Stimulated activated CD4-positive, alpha-beta T cell treated with anti-CD3 and anti-CD28 coated beads, Interleukin-2, amount 100 ng/mL, for 24 hours (primary cell): ENCODE results near the gene WHRN.

Source experiments
- DNase-seq, 2 donors: peaks; one replicate each; pipeline ENCODE4 v3.0.0-alpha.2; 2020

Gene WHRN

GRCh38 chr9:114394523-114395333, 110.5 kb downstream of the WHRN start:
- DNase-seq, result no peak

DNA sequence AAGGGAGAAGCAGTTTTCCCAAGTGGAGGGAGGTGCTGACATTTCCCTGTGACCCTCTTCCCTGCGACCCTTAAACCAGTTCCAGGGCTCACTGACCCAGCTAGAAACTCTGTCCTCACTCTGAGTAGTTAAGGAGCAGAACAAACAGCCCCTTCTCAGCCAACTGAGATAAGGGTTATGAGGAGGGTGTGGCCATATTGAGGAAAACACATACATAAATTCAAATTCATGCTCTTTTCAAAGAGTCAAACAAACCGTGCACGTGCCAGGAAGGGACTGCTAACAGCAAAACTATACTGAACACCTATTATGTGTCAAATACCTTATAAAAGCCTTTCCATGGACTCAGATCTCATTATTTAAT, 112.5 kb downstream of the WHRN start:
- no peak for DNase-seq

DNA sequence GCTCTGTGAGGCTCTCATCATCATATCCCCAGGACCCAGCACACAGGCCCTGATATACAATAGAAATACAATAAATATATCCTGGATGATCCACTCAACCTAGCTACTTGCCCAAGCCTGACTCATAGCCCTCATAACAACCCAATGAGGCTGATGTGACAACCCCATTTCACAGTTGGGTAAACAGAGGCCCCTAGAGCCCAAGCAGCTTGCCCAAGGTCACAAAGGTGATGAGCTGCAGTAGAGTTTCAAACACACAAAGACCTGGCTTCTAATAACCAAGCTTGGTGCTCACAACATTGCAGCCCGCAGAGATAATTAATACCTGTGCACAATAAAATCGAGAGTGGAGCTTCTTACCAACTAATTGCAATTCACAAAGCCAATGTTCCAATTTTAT, 114.3 kb downstream of the WHRN start:
- DNase-seq, result no peak

DNA sequence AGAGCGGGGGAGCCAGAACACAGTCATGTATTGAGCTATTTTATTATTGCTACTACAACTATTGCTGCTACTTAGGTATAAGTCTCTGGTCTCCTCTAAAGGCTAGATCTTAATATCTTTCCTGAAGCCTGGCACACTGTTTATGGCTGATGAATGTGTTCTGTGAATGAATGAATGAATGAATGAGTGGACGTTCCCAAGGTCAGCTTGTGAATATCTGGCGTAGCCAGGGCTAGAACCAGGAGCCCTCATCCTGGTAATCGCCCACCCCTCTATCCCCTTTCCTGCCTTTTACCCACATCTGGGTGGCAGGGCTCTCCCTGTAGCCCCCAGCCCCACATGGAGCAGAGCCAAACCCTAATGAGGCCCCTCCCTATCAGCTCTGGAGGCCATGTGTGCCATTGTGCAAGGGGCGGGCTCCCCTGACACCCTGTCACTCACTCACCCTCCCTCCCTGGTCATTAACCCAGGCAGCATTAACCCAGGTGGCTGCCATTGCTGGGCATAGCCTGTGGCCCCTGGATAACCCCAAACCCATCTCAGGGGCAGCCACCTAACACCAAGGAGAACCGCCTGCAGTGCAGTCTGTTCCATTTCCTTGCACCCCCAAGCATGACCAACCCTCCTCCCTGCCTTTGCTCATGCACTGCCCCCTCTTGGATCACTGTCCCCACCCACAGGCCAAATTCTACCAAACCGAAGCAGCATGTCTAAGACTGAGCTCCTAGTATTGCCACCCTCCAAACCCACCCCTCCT, 115.5 kb downstream of the WHRN start:
- DNase-seq, result no peak

DNA sequence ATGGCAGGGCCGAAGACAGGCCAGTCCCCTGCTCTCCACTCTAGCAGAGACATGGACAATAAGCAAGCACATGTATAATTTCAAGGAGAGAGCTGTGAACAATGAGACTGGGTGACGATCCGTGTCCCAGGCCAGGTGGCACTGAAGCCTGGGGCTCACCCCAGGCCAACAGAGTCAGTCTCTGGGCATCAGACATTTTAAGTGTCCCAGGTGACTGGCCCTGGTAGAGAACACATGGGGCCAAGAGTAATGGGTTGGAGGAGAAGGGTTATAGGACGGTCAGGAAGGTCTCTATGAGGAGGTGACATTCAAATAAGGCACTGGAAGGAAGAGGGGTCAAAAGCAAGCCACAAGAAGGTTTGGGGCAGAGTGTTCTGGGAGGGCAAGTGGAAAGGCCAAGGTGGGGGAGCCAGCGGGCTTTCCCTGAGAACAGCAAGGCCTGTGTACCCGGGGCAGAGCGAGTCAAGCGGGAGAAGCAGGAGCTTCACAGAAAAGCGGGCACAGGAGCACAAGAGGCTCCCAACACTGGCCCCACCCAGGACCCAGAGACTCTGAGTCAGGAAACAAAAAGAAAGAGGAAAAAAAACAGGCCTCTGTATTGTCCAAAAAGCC, 116.4 kb downstream of the WHRN start:
- no peak for DNase-seq

DNA sequence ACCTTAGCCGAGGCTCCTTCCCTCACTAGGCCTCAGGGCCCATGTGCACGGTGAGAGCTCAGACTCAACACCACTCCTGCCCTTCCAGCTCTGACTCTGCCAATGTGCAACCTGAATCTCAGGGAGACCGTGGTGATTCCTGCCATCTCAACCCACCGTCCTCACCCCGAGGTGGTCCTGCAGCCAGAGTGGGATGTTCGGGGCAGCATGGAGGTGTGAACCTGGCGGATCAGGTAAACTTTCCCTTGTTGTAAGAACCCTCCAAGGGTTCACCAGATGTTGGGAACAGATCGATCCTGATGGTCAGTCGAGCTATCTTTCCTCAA, 117.0 kb downstream of the WHRN start:
- DNase-seq, result no peak

- DNase-seq, result peak; percentile 82 to 83
Observed at GRCh38 chr9:114387680-114388356, 117.5 kb downstream of the WHRN start, which contains the start of gene AKNA. Gene AKNA, minus strand, starts transcription at chr9:114387982. Its CDS starts 6,649 bp downstream, at chr9:114381333.

- DNase-seq, result peak in 1 of 2 donors; percentile 29
Observed at GRCh38 chr9:114386886-114387679, 118.2 kb downstream of the WHRN start.

DNA sequence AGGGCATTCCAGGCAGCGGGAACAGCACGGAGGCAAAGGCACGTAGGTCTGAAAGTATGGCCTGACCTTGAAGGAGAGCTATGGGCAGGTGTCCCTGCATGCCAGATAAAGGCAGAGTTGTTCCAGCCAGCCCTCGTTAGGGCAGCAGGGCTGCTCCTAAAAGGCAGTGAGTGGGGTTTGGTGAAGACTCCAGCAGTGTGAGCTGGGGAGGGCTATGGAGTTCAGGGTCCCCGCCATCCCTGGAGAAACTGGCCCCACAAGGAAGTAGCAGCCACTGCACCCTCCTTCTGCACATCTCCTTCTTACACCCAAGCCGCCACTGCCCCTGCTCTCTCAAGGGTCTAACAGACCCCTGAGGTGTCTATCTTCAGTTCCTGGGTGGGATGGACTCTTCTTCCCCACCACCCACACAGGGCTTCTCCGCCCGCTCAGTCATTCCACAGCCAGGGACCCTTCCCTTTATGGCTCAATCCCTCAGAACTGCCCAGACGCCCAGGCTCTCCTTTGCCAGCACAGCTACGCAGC, 118.8 kb downstream of the WHRN start:
- DNase-seq, result no peak

DNA sequence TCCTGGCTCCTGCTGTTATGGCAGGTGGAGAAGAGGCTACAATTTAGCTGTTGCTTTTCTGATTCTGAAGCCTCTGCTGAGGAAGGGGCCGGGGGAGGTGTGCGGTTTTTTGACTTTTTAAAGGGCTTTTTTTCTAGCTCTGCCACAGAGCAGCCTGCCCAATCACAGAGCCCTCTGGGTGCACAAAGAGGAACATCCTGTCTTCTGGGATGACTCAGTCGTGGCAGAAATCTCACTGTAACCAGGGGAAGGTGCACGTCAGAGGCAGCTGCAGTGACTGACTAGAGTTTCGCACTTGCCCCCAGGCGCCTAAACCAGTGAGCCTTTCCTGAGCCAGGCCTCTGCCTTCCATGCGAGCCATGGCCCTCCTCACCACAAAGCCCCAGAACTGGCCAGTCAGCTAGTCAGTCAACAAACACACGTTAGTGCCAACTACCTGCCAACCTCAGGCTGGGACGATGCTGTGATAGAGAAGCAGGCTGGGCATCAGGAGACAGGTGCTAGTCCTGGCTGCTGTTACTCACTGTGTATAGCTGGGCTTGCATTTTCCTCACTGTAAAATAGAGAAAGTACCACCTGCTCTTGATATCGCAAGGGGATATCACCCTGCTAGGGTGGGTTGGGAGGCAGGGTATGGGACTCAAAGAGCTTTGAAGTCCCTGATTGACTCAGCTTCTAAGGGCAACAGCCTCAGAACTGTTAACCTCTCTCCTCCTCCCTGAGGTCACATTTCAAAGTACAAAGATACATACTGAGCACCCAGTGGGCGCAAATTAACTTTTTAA, 119.7 kb downstream of the WHRN start:
- DNase-seq, result peak; percentile 82 to 87

GRCh38 chr9:114384836-114385396, 120.4 kb downstream of the WHRN start:
- no peak for DNase-seq

DNA sequence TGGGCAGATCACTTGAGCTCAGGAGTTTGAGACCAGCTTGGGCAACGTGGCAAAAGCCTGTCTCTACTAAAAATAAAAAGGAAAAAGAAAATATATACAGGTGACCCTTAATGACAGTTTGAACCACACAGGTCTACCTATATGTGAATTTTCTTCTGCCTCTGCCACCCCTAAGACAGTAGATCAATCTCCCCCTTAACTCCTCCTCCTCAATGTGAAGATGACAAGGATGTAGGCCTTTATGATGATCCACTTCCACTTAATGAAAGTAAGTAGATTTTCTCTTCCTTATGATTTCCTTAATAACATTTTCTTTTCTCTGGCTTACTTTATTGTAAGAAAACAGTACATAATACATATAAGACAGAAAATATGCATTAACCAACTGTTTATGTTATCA, 120.9 kb downstream of the WHRN start:
- no peak for DNase-seq

GRCh38 chr9:114383521-114384231, 121.6 kb downstream of the WHRN start:
- DNase-seq, result no peak

DNA sequence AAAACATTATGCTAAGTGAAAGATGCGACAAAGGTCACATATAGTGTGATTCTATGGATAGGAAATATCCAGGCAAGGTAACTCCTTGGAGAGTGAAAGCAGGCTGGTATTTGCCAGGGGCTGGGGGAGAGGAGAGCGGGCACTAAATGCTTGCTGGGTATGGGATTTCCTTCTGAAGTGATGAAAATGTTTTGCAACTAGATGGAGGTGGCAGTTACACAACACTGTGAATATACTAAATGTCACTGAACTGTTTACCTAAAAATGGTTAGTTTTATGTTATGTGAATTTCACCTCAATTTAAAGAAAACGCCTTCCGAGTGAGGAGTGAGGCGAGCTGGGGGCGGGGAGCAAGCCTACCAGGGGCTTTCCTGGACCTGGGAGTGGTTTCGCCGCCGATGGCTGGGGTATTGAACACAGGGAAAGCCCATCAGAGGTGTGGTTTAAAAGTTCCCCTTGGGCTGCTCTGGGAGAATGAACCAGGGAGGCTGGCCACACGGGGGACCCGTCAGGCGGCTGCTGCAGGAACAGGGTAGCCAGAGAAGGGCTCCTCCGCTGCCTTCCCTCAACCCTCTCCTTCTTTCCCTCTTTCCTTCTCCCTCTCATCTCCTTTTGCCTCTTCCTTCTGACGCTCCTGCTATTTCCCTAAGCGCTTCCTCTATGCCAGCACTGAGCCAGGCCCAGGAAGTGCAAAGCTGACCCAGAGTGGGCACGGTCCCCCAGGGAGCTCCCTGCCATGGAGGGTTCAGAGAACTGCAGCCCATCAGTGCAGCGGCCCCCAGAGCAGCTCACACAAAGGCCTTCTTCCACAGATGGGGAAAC, 122.4 kb downstream of the WHRN start:
- peak; percentile 77 to 79 for DNase-seq

- DNase-seq, result no peak
Observed at GRCh38 chr9:114378883-114379282, 126.4 kb downstream of the WHRN start.

GRCh38 chr9:114378016-114378415, 127.3 kb downstream of the WHRN start:
- no peak for DNase-seq

GRCh38 chr9:114376586-114377445, 128.5 kb downstream of the WHRN start:
- DNase-seq, result no peak

GRCh38 chr9:114375386-114376175, 129.7 kb downstream of the WHRN start:
- DNase-seq, result no peak
